ENCODE measurements around the gene RAX.
"Not testable (repeated sequence)": the region's sequence is repeated elsewhere in the genome, so short reads cannot be mapped to it uniquely, and the experiment has no call there.

The RAX gene

GRCh38 chr18:59264651-59265245 is 8.5 kb downstream of the RAX start:
- no peaks in the 10 kb centered on the region for H3K79me2 ChIP-seq (ENCODE audit: insufficient read depth, low read length)
- no peaks in the 10 kb centered on the region for H3F3A ChIP-seq (ENCODE audit: low read depth)
- no peak for TF ChIP-seq EZH2phosphoT487 (IDR thresholded peaks at IDR 0.05; ENCODE audit: borderline replicate concordance)
- TF ChIP-seq, protein P1, sequence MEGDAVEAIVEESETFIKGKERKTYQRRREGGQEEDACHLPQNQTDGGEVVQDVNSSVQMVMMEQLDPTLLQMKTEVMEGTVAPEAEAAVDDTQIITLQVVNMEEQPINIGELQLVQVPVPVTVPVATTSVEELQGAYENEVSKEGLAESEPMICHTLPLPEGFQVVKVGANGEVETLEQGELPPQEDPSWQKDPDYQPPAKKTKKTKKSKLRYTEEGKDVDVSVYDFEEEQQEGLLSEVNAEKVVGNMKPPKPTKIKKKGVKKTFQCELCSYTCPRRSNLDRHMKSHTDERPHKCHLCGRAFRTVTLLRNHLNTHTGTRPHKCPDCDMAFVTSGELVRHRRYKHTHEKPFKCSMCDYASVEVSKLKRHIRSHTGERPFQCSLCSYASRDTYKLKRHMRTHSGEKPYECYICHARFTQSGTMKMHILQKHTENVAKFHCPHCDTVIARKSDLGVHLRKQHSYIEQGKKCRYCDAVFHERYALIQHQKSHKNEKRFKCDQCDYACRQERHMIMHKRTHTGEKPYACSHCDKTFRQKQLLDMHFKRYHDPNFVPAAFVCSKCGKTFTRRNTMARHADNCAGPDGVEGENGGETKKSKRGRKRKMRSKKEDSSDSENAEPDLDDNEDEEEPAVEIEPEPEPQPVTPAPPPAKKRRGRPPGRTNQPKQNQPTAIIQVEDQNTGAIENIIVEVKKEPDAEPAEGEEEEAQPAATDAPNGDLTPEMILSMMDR (conservative IDR thresholded peaks at IDR 0.05; ENCODE audit: low read length), result no peak
- H3K36me3 ChIP-seq (ENCODE audit: insufficient read depth, low read length), result no peaks in the 10 kb centered on the region
- H4K20me1 ChIP-seq (ENCODE audit: insufficient read depth, low read length, poor library complexity, severe bottlenecking), result no peaks in the 10 kb centered on the region
- H3K4me3 ChIP-seq (ENCODE audit: low read length, poor library complexity, severe bottlenecking), result no peak overlapping the region
- no peak overlapping the region for H2AFZ ChIP-seq (ENCODE audit: low read length)
- no peaks in the 10 kb centered on the region for H3K9me2 ChIP-seq (replicated peaks; ENCODE audit: low read depth, low read length)
- no peaks in the 10 kb centered on the region for H3K4me1 ChIP-seq (ENCODE audit: insufficient read depth, low read length, poor library complexity, severe bottlenecking)
- H3K9me3 ChIP-seq (ENCODE audit: insufficient read depth, low read depth, low read length), result no peaks in the 10 kb centered on the region
- no peak overlapping the region for H3K9ac ChIP-seq (ENCODE audit: low read depth, low read length, poor library complexity, severe bottlenecking)
- H3K4me2 ChIP-seq (ENCODE audit: low read depth, low read length, poor library complexity, severe bottlenecking), result no peak overlapping the region
- no peaks in the 10 kb centered on the region for H3K27me3 ChIP-seq (ENCODE audit: insufficient read depth, low read length, poor library complexity, severe bottlenecking)

DNA sequence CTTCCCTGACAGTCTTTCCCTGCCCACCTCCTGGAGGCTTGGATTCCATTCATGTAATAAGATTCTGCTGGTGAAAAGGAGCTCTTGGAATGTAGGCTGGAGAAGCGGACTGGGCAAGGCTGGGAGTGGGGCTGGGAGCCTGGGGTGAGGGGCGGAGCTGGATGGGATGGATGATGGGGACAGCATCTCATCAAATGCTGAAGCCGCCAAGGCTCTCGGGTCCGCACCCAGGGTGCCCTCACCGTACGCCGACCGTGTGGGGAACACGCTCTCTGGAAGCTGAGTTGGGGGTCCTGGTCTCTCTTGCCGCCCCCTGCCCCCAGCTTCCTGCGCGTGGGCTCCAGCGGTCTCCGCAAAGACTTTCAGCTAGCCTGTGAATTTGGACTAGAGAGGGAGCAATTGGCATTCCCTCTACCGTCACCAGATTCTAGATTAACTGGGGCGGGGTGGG is 9.1 kb downstream of the RAX start:
- Histone ChIP-seq H3K4me1 (ENCODE audit: insufficient read depth, low read length, poor library complexity, severe bottlenecking) (no peaks in the 10 kb centered on the region), H3K4me3 (ENCODE audit: low read length, poor library complexity, severe bottlenecking) (no peak overlapping the region), H3K27me3 (ENCODE audit: insufficient read depth, low read length, poor library complexity, severe bottlenecking) (no peaks in the 10 kb centered on the region), H3K9ac (ENCODE audit: low read depth, low read length, poor library complexity, severe bottlenecking) (no peak overlapping the region), H3K4me2 (ENCODE audit: low read depth, low read length, poor library complexity, severe bottlenecking) (no peak overlapping the region), H2AFZ (ENCODE audit: low read length) (no peak overlapping the region), H3F3A (ENCODE audit: low read depth) (no peaks in the 10 kb centered on the region), H3K9me2 (replicated peaks; ENCODE audit: low read depth, low read length) (no peaks in the 10 kb centered on the region), H3K9me3 (ENCODE audit: insufficient read depth, low read depth, low read length) (no peaks in the 10 kb centered on the region), H3K36me3 (ENCODE audit: insufficient read depth, low read length) (no peaks in the 10 kb centered on the region), H3K79me2 (ENCODE audit: insufficient read depth, low read length) (no peaks in the 10 kb centered on the region), H4K20me1 (ENCODE audit: insufficient read depth, low read length, poor library complexity, severe bottlenecking) (no peaks in the 10 kb centered on the region)
- TF ChIP-seq, protein P1 (conservative IDR thresholded peaks at IDR 0.05; ENCODE audit: low read length), result no peak
- TF ChIP-seq EZH2phosphoT487 (IDR thresholded peaks at IDR 0.05; ENCODE audit: borderline replicate concordance), result no peak

DNA sequence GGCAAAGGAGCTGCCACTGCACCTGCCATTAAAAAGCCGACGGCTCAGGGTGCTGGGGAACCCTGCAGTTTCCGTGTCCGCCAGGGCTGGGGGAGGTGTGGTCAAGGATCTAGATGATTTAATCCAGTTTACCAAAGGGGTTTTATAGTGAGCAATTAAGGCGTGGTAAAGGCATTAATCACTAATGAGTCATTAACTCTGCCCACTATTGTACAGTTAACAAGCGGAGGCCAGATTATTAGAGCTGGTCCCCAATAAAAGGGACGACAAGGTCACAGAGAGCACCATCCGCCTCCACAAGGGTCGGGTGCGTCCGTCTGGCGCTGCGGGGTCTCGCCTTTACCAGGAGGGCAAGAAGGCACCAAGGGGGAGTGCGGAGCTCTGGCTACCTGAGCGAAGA is 9.6 kb downstream of the RAX start:
- no peaks in the 10 kb centered on the region for H3K27me3 ChIP-seq (ENCODE audit: insufficient read depth, low read length, poor library complexity, severe bottlenecking)
- H2AFZ ChIP-seq (ENCODE audit: low read length), result no peak overlapping the region
- no peaks in the 10 kb centered on the region for H3K4me1 ChIP-seq (ENCODE audit: insufficient read depth, low read length, poor library complexity, severe bottlenecking)
- H3F3A ChIP-seq (ENCODE audit: low read depth), result no peaks in the 10 kb centered on the region
- H3K4me2 ChIP-seq (ENCODE audit: low read depth, low read length, poor library complexity, severe bottlenecking), result no peak overlapping the region
- no peaks in the 10 kb centered on the region for H3K9me3 ChIP-seq (ENCODE audit: insufficient read depth, low read depth, low read length)
- H3K36me3 ChIP-seq (ENCODE audit: insufficient read depth, low read length), result no peaks in the 10 kb centered on the region
- H3K9me2 ChIP-seq (replicated peaks; ENCODE audit: low read depth, low read length), result no peaks in the 10 kb centered on the region
- no peak overlapping the region for H3K4me3 ChIP-seq (ENCODE audit: low read length, poor library complexity, severe bottlenecking)
- TF ChIP-seq, protein P1 (conservative IDR thresholded peaks at IDR 0.05; ENCODE audit: low read length), result no peak
- no peak for TF ChIP-seq EZH2phosphoT487 (IDR thresholded peaks at IDR 0.05; ENCODE audit: borderline replicate concordance)
- H4K20me1 ChIP-seq (ENCODE audit: insufficient read depth, low read length, poor library complexity, severe bottlenecking), result no peaks in the 10 kb centered on the region
- no peaks in the 10 kb centered on the region for H3K79me2 ChIP-seq (ENCODE audit: insufficient read depth, low read length)
- no peak overlapping the region for H3K9ac ChIP-seq (ENCODE audit: low read depth, low read length, poor library complexity, severe bottlenecking)

- H3K27me3 ChIP-seq (ENCODE audit: insufficient read depth, low read length, poor library complexity, severe bottlenecking); H4K20me1 ChIP-seq (ENCODE audit: insufficient read depth, low read length, poor library complexity, severe bottlenecking); H3K9ac ChIP-seq (ENCODE audit: low read depth, low read length, poor library complexity, severe bottlenecking); H3K9me2 ChIP-seq (replicated peaks; ENCODE audit: low read depth, low read length); H3K4me2 ChIP-seq (ENCODE audit: low read depth, low read length, poor library complexity, severe bottlenecking); H3K9me3 ChIP-seq (ENCODE audit: insufficient read depth, low read depth, low read length); H3F3A ChIP-seq (ENCODE audit: low read depth); H3K4me1 ChIP-seq (ENCODE audit: insufficient read depth, low read length, poor library complexity, severe bottlenecking); H3K36me3 ChIP-seq (ENCODE audit: insufficient read depth, low read length); H3K79me2 ChIP-seq (ENCODE audit: insufficient read depth, low read length); H2AFZ ChIP-seq (ENCODE audit: low read length); H3K4me3 ChIP-seq (ENCODE audit: low read length, poor library complexity, severe bottlenecking): not testable (repeated sequence)
These were observed 11.0 kb downstream of the RAX start for GRCh38 chr18:59262243-59262642.

GRCh38 chr18:59261842-59262241 is 11.4 kb downstream of the RAX start:
- H3K27me3 ChIP-seq (ENCODE audit: insufficient read depth, low read length, poor library complexity, severe bottlenecking), result not testable (repeated sequence)

More at GRCh38 chr18:59261842-59262241, 11.4 kb downstream of the RAX start:
- not testable (repeated sequence) for H3K4me3 ChIP-seq (ENCODE audit: low read length, poor library complexity, severe bottlenecking); H3K4me1 ChIP-seq (ENCODE audit: insufficient read depth, low read length, poor library complexity, severe bottlenecking); H2AFZ ChIP-seq (ENCODE audit: low read length); H3K4me2 ChIP-seq (ENCODE audit: low read depth, low read length, poor library complexity, severe bottlenecking); H3K9ac ChIP-seq (ENCODE audit: low read depth, low read length, poor library complexity, severe bottlenecking); H3F3A ChIP-seq (ENCODE audit: low read depth); H3K79me2 ChIP-seq (ENCODE audit: insufficient read depth, low read length); H4K20me1 ChIP-seq (ENCODE audit: insufficient read depth, low read length, poor library complexity, severe bottlenecking); H3K9me3 ChIP-seq (ENCODE audit: insufficient read depth, low read depth, low read length); H3K9me2 ChIP-seq (replicated peaks; ENCODE audit: low read depth, low read length); H3K36me3 ChIP-seq (ENCODE audit: insufficient read depth, low read length)

Measured in Loucy (cell line).